Germinal center (tissue), 1 donor: Measurements from ENCODE around the gene CELSR2.

Source experiments
- DNase-seq: peaks from one replicate; pipeline ENCODE4 v3.0.0; 2012; ENCODE audit warnings: mixed read lengths, low spot score

The CELSR2 gene

GRCh38 chr1:109231066-109231465 lies 18.3 kb upstream of the CELSR2 start:
- no peak for DNase-seq

- no peak for DNase-seq
Observed at GRCh38 chr1:109235137-109235536, 14.2 kb upstream of the CELSR2 start.

GRCh38 chr1:109237512-109237911 lies 11.8 kb upstream of the CELSR2 start:
- no peak for DNase-seq

DNA sequence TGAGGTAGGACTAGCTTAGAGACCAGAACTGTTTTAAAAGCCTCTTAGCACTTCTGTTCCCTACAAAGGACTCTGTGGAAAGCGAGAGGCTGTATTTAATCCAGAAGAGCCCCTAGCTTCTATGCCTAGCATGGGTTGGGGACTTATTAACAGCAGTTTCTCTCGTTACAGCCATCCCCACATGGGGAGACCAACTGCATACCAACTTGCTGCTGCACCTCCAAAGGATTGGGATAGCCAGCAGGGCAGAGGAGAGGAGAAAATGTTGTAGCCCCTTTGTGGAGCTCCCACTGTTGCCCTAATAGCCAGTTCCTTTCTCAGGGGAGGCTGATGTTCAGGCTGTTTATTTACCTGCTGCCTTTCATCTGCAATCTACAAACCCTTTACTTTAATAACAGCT lies 11.0 kb upstream of the CELSR2 start:
- no peak for DNase-seq

- DNase-seq = no peak
Observed at GRCh38 chr1:109239047-109239408, 10.3 kb upstream of the CELSR2 start.

- peak; percentile 74 for DNase-seq
Observed at GRCh38 chr1:109239409-109240068, 9.8 kb upstream of the CELSR2 start.

DNA sequence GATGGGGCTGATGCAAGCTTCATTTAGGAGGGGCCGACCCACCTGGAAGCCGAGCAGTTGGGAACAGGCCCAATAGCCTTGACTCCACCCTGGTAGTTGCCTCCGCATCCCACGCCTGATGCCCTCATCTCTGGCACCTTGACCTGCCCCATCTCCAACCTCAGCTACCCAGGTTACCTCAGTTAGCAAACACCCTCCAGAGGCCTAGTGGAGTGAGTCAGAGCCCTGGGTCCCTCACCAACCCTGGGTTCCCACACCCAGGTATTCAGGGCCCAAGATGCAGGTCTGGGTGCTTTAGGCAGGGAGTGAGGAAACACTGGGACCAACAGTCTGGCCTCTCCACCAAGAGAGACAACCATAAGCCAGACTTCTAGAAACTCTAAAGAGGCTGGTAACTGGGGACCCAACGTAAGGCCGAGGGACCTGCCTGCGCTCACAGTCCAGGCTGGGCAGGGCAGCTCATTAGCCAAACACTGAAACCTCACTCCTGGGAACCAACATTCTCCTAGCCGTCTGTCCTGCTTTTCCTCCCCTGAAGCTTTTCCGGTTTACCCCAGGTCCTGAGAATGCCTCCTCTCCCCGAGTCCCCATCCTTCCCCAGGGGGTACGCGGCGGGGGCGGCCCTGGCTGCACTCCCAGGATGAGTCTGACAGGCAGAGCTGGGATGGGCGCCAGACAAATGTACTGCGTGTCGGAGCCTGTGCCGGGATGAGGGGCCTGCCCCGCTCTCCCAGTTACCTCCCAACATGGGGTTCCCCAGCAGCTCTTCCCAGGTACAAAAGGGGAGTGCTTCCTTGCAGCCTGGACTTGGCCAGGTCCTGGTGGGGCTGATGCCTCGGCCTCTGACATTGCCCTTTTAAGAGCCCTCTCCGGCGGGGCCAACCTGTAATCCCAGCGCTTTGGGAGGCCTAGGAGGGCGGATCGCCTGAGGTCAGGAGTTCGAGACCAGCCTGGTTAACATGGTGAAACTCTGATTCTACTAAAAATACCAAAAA lies 8.9 kb upstream of the CELSR2 start:
- DNase-seq = no peak

- no peak for DNase-seq
Observed at GRCh38 chr1:109241344-109241743, 8.0 kb upstream of the CELSR2 start.

- DNase-seq = no peak
Observed at GRCh38 chr1:109241841-109242345, 7.4 kb upstream of the CELSR2 start.

- no peak for DNase-seq
Observed at GRCh38 chr1:109242387-109242786, 7.0 kb upstream of the CELSR2 start.

DNA sequence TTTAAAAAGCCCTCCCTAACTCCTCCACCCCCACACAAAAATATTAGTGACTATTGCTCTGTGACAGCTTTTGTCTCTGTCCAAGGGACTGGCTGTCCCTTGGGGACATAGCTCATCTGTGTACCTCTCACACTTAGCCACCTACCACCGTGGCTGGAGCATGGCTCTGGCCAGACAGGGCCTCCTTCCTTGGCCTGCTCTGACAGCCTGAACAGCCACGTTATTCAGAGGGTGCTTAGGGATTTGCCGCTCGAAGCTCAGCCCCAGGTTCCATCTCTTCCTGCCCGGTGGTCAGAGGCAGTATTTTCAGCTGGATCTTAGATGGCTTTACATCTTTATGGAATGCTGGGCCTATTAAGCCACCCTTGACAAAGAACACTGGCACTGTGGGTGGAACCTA lies 6.1 kb upstream of the CELSR2 start:
- no peak for DNase-seq

GRCh38 chr1:109243860-109244552 lies 5.3 kb upstream of the CELSR2 start:
- no peak for DNase-seq

GRCh38 chr1:109246141-109246551 lies 3.2 kb upstream of the CELSR2 start:
- DNase-seq = no peak

DNA sequence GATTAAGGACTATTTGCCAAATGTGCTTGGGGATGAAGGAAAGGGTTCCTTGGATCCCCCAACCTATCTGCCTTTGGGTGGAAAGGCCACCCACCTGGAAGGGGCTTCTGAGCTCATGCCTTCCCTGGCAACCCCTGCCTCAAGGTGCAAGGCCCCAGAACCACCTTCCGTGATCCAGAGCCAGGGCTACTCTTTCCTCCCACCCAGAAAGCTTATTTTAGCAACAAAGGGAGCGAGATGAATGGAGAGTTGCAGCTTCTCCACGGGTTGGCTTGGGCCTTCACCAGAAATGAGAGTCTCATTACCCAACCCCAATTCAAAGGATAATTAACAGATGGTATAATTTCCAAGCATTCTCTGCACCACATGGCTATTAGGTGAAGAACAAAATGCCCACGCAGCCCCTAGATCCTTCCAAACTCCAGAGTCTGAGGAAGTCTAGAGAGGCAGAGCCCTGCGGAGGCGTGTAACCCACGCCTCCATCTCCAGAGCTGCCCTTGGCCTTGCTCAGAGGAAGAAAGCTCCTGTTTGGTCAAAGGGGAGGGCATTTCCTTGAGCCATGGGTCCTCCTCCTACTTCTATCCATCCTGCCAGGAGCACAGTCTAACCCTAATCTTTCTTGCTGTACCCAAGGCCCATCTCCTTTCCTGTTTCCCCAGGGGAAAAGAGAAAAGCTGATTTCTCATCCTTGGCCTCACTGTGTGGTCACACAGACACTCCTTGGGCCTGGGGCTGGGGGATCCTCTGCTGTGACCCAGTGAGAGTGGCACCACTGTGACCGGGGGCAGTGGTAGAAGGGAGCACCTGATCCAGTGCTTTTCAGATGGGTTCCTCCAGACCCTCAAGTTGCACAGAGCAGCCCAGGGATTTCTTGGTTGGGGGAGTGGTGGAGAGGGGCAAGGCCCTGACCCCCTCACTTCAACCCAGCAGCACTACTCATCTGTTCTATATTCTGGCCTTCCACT lies 1.7 kb upstream of the CELSR2 start:
- DNase-seq = no peak

DNA sequence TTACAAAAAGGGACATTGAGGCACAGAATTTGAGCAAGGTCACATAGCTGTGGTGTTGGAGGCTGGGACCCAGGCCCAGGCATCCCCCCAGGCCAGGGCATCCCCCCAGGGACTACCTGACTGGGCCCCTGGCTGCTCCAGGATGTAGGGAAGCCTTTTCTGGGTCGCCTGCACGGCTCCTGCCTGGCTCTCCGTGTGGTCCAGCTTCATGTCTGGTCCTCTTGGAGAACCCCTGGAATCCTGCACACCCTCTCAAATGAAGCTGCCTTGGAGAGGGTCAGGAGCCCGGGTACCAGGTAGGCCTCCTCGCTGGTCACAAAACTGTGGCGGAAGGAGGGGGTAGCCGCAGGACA lies 919 bp upstream of the CELSR2 start:
- no peak for DNase-seq

GRCh38 chr1:109249654-109250401 lies 489 bp downstream of the CELSR2 start:
- DNase-seq = peak; percentile 32

GRCh38 chr1:109250454-109251276 lies 1.3 kb downstream of the CELSR2 start:
- DNase-seq = no peak

- no peak for DNase-seq
Observed at GRCh38 chr1:109251277-109252166, 2.2 kb downstream of the CELSR2 start.
